ENCODE results near the gene ZNF664.

- TF ChIP-seq, protein P1, sequence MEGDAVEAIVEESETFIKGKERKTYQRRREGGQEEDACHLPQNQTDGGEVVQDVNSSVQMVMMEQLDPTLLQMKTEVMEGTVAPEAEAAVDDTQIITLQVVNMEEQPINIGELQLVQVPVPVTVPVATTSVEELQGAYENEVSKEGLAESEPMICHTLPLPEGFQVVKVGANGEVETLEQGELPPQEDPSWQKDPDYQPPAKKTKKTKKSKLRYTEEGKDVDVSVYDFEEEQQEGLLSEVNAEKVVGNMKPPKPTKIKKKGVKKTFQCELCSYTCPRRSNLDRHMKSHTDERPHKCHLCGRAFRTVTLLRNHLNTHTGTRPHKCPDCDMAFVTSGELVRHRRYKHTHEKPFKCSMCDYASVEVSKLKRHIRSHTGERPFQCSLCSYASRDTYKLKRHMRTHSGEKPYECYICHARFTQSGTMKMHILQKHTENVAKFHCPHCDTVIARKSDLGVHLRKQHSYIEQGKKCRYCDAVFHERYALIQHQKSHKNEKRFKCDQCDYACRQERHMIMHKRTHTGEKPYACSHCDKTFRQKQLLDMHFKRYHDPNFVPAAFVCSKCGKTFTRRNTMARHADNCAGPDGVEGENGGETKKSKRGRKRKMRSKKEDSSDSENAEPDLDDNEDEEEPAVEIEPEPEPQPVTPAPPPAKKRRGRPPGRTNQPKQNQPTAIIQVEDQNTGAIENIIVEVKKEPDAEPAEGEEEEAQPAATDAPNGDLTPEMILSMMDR (IDR thresholded peaks at IDR 0.05; ENCODE audit: poor library complexity, severe bottlenecking): no peak
- no peak for TF ChIP-seq EZH2 (IDR thresholded peaks at IDR 0.05; ENCODE audit: borderline replicate concordance, insufficient read depth, low read length, poor library complexity, severe bottlenecking)
Observed at GRCh38 chr12:123984903-123985302, 11.9 kb downstream of the ZNF664 start.
